Dermis blood vessel endothelial cell (primary cell): Measurements from ENCODE around the gene C6orf52. TPM values are rescaled to one million over a fixed set of nuclear protein-coding genes. Genes with fewer than 3 reads are reported as not detected.
"Not testable (repeated sequence)": the region's sequence is repeated elsewhere in the genome, so short reads cannot be mapped to it uniquely, and the experiment has no call there.

Experiments used
- DNase-seq: peaks from one replicate; pipeline ENCODE4 v3.0.0; 2010
- total RNA-seq: library from RNA; depleted of rRNA; stranded (reverse); fragments of >200 nt; gene quantifications from 2 replicates; pipeline ENCODE4 v1.2.3, GENCODE V29; 2014

The C6orf52 gene
- total RNA-seq = 0.42 TPM in 1 of 2 replicates, not detected in the other

- peak; percentile 95 for DNase-seq
Measured at GRCh38 chr6:10694302-10695085, at the start of gene C6orf52, which contains the start of gene PAK1IP1. C6orf52 (minus strand) TSS chr6:10694616; CDS start chr6:10687550, 7,066 bp downstream. PAK1IP1 (plus strand) TSS chr6:10694972; CDS start chr6:10694986, 14 bp downstream.

DNA sequence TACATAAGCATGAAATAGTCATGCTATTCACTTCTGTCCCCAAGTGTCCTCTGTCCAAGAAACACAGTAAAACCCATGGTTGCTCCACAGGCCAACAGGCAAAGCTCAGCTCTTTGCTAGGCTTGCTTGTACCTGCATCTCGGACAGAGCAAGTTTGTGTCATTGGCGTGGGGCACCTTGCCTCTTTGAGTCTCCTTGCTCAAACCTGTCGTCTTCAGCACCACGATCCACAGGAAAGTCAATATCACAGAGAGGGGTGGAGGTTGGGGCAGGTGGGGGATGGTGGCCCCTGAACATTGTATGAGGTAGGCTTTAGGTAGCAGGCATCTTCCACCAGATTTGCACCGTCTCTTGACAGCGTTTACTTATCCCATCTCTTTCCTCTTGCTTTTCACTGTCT lies 49.1 kb upstream of the C6orf52 start:
- no peak for DNase-seq

- DNase-seq = no peak
Measured at GRCh38 chr6:10742251-10742650, 47.8 kb upstream of the C6orf52 start.

DNA sequence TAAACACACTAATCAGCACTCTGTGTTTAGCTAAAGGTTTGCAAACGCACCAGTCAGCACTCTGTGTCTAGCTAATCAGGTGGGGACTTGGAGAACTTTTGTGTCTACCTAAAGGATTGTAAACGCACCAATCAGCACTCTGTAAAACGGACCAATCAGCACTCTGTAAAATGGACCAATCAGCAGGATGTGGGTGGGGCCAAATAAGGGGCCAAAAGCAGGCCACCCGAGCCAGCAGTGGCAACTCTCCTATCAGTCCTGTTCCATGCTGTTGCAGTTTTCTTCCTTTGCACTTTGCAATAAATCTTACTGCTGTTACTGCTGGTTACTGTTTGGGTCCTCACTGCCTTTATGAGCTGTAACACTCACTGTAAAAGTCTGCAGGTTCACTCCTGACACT lies 47.2 kb upstream of the C6orf52 start:
- DNase-seq = not testable (repeated sequence)

- DNase-seq = no peak
Measured at GRCh38 chr6:10740061-10740460, 45.6 kb upstream of the C6orf52 start.

DNA sequence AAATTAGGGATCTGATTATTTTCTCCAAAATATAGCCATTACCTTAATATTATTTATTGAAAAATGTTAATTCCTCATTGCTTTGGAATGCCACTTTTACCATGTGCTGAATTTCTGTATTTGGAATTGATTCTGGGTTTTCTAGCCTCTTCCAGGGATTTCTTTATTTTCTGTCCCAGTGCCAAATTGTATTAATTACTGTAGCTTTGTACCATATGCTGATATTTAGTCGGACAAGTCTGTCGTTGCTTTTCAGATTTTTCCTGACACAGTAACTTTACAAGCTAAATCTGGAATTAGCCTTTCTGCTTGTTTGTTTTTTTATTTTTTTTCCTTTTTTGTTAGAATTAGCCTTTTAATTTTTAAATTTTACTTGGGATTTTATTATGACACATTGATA lies 42.3 kb upstream of the C6orf52 start:
- no peak for DNase-seq

DNA sequence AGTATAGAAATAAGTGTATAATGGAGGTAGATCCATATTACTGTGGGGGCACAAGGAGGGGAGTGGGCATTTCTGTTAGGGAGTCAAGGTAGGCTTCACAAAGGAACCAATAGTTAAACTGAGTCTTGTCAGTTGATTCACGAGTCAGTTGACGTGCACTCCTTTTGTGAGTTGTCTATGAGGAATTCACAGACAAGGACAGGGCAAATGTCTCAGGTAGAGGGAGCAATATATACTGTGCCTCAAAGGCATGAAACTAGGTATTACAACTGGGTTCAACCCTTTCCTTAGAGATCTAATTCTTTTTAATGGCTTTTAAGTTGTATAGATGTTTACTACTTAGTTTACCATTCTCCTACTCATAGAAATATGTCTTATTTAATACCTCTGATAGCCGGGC lies 39.4 kb upstream of the C6orf52 start:
- DNase-seq = no peak

DNA sequence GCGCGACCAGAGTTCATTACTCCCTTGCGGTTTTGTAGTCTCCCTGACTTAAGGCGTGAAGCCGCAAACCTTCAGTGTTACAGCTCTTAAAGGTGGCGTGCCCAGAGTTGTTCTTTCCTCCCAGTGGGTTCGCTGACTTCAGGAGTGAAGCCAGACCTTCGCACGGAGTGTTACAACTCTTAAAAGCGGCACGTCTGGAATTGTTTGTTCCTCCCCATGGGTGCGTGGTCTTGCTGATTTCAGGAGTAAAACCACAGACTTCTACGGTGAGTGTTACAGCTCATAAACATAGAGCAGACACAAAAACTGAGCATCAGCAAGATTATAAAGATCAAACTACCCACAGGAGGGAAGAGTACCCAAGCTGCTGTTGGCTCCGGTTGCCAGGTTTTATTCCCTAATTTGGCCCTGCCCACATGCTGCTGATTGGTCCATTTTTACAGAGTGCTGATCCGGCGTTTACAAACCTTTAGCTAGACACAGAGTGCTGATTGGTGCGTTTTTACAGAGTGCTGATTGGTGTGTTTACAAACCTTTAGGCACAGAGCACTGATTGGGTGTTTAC lies 38.8 kb upstream of the C6orf52 start:
- no peak for DNase-seq

DNA sequence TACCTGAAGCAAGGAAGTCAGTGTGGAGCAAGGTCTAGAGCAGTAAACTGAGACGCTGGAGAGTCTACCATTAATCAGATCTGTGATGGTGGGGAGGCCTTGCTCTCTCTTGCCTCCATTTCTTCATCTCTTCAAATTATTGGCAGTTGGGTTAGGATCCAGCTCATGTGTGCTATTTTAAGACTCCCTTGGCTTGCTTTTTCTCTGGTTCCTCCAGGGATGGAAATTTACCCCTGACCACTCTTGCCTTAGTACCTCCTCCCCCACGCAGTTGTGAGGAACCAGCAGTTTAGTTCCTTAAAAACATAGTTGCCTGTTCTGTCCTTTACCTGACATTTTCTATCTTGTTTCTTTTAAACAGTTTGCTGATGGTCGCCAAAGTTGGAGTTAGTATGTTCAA lies 35.8 kb upstream of the C6orf52 start:
- no peak for DNase-seq

DNA sequence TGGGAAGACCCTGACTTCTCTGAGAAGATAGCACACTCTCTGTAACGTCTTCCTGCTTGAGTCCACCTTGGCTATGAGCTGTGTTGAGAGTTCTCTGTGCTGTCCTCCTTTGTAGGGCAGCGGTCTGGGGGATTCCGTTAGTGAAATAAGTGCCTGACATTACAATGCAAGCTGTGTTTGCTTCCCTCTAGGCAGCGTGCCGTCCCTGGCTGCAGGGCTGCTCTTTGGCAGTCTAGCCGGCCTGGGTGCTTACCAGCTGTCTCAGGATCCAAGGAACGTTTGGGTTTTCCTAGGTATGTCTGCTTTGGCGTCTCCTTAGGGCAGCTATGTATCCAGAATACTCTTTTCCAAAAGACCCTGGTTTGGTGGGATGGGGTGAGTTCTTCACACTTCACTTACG lies 31.3 kb upstream of the C6orf52 start:
- no peak for DNase-seq

GRCh38 chr6:10725044-10725443 lies 30.6 kb upstream of the C6orf52 start:
- DNase-seq = no peak

GRCh38 chr6:10723567-10723881 lies 29.1 kb upstream of the C6orf52 start:
- no peak for DNase-seq

DNA sequence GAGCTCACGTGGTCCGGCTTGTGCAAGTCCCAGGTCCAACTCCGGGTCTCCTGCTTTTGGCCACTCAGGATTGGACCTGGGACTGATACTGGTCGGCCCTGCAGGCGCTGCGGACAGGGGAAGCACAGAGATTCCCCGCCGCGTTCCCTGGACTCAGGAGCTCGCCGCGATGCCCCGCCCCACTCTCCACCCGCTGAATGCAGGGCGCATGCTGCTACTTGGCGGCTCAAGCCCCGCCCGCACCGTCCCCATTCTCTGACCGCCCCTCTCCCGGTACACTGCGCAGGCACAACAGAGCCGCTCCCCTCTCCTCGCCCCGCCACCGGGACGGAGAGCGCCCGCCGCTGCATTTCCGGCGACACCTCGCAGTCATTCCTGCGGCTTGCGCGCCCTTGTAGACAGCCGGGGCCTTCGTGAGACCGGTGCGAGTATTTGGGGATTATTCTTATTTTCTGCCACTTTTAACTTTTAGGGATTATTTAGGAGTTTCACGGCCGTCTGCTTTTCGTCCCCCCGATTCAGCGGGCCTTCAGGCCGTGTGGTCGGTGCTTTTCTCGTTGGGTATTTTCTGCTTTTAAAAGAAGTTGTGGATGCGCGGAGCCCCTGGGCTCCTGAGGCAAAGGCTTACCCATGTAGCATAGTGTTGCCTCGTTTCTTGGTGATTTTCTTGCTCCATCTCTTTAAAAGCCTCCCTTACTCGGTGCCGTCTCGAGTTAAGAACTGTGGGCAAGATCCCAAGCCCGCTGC lies 28.6 kb upstream of the C6orf52 start, which contains the start of gene TMEM14C:
Gene TMEM14C (plus strand): TSS at position 251 of the 747 bp plus-strand sequence. CDS start 1,544 bp downstream, outside the sequence.
- DNase-seq = peak; percentile 98

GRCh38 chr6:10722570-10722819 lies 28.1 kb upstream of the C6orf52 start:
- no peak for DNase-seq

DNA sequence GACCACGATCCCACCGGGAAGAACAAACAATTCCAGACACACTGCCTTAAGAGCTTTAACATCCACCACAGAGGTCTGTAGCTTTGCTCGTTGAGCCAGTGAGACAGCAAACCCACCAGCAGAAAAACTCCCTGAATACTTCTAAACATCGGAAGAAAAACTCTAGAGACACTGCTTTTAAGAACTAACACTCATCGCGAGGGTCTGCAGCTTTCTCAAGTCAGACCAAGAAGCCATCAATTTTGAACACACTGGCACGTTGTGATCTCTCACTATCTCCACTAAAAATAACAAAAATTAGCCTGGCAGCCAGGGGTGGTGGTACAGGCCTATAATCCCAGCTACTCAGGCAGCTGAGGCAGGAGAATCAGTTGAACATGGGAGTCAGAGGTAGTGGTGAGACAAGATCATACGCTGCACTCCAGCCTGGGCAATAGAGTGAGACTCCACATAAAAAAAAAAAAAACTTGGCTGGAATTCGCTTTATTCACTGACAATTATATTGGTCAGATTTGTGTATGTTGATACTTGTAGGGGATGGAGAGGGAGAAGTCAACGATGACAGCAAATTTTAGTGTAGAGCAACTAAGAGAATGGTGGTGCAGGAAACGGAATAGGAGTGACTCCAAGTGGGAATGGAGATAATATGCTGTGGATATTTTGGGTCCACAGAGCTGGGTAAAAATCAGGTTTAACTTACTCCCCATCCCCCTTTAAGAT lies 27.6 kb upstream of the C6orf52 start:
- no peak for DNase-seq

DNA sequence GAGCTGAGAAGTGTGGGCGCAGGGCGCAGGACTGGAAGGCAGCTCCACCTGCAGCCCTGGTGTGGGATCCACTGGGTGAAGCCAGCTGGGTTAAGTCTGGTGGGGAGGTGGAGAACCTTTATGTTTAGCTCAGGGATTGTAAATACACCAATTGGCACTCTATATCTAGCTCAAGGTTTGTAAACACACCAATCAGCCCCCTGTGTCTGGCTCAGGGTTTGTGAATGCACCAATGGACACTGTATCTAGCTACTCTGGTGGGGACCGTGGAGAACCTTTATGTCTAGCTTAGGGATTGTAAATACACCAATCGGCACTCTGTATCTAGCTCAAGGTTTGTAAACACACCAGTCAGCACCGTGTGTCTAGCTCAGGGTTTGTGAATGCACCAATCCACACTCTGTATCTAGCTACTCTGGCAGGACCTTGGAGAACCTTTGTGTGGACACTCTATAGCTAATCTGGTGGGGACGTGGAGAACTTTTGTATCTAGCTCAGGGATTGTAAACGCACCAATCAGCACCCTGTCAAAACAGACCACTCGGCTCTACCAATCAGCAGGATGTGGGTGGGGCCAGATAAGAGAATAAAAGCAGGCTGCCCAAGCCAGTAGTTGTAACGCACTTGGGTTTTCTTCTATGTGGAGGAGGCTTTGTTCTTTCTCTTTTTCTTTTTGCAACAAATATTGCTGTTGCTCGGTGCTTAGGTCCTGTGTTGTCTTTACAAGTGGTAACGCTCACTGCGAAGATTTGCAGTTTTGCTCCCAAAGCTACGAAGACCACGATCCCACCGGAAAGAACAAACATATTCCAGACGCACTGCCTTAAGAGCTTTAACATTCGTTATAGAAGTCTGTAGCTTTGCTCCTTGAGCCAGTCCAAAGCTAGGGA lies 26.8 kb upstream of the C6orf52 start:
- DNase-seq = peak; percentile 17

- DNase-seq = peak; percentile 54
Measured at GRCh38 chr6:10720265-10720959, 26.0 kb upstream of the C6orf52 start.

DNA sequence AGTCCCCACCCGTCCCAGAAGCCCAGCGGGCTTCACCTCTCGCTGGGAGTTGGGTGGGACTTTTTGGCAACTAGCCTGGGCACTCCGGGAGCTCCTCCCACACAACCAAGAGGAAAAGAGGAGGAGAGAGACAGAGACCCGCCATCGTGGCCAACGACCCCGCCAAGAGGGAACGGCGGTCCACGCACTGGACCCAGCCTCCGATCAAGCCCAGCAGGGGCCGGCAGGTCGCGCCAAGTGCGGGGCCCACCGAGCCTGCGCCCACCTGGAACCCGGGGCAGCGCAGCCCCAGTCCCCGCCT lies 25.5 kb upstream of the C6orf52 start:
- DNase-seq = no peak

GRCh38 chr6:10719296-10719963 lies 25.0 kb upstream of the C6orf52 start:
- DNase-seq = peak; percentile 48

DNA sequence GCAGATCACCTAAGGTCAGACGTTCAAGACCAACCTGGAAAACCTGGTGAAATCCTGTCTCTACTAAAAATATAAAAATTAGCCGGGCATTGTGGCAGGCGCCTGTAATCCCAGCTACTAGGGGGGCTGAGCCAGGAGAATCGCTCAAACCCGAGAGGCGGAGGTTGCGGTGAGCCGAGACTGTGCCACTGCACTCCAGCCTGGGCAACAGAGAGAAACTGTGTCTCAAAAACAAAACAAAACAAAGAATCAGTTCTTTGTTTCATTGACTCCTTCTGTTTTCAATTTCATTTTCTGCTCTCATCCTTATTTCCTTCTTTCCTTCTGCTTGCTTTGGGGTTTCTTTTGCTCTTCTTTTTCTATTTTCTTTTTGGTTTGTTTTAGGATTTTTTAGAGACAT lies 19.5 kb upstream of the C6orf52 start:
- no peak for DNase-seq

DNA sequence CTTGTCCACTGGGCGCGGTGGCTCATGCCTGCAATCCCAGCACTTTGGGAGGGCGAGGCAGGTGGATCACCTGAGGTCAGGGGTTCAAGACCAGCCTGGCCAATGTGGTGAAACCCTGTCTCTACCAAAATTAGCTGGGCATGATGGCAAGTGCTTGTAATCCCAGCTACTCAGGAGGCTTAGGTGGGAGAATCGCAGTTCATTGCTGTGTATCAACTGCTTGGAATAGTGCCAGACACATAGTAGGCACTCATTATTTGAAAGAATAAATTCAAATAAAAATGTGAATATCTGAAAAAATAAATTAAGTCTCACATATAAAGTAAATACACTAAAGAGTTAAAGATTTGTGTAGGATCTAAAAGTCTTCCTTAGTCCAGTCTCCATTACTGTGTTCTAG lies 2.2 kb upstream of the C6orf52 start:
- no peak for DNase-seq
